ENCODE data around the gene CEP43.
A peak's percentile ranks its signal among the peaks of the same experiment; 100 is the strongest.

The CEP43 gene

DNA sequence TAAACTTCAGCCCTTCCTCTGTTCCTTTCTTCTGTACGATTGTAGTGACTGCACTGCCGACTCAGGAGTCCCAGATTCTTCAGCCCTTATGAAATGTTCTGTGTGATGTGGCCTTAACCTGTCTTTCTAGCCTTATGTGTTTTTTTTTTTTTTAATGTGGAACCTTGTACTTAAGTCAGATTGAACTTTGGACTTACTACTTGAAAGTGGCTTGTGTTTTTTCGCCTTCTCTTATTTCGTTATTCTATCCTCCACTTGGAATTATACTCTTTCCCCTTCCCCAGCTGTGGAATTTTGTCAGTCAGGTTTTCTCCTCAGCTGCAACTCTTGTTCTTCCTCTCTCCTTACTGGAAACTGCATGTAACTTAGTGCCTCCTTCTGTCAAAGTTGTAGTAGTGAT lies 8.8 kb downstream of the CEP43 start:
- DNase-seq (ENCODE audit: low read depth in 1 of 2, low spot score in 1 of 2), result no peak

DNA sequence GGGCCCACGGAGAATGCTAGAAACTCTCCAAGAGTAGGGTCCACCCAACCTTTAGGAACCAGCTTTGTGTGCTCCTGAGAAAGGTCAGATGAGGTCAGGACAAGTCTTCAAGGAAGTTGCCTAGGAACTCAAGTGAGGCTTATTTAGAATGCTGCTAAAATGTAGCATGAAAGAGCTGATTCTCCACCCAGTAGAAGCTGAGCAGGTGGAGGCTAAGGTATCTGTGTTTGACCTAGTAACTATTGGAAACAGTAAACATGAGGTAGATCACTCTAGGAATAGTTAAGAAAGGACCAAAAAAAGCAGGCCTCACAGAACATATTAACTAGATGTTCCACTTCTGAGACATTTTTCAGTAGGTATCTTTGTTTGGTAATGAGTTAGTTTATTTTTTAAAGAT lies 13.9 kb downstream of the CEP43 start:
- DNase-seq (ENCODE audit: low read depth in 1 of 2, low spot score in 1 of 2), result no peak

DNA sequence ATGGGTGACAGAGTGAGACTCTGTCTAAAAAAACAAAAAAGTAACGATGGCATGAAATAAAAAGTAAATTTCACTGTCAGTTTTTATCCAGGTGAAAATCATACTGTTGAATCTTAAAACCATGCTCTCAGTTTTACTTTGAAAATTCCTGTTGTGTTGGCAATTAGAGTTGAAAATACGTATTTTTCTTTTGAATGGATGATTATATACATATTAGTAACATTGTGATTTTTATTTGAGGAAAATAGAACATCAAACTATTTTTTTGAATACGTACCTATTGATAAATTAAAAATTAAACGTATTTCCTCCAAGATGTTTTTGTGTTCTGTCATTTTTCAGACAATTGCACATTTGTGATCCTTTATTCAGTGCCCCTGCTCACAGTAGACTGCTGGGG lies 14.7 kb downstream of the CEP43 start:
- no peak for DNase-seq (ENCODE audit: low read depth in 1 of 2, low spot score in 1 of 2)

DNA sequence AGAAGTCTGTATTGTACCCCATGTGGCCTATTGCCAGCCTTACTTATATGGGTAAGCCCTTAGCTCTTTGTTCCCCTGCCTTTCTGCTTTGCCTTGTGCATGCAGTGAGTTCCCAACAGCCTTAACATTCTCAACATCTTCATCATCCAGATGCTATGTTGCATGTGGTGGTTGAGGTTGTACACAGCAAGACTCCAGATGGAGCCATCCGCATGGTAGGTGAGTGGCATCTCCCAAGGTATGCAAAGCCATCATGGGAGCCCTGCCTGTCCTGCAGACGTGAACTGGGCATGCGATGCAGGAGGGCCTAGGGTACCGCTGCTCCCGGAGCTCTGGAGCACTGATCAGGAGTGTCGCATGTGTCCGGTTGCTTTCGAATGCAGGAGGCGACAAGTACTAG lies 16.1 kb downstream of the CEP43 start:
- no peak for DNase-seq (ENCODE audit: low read depth in 1 of 2, low spot score in 1 of 2)

DNA sequence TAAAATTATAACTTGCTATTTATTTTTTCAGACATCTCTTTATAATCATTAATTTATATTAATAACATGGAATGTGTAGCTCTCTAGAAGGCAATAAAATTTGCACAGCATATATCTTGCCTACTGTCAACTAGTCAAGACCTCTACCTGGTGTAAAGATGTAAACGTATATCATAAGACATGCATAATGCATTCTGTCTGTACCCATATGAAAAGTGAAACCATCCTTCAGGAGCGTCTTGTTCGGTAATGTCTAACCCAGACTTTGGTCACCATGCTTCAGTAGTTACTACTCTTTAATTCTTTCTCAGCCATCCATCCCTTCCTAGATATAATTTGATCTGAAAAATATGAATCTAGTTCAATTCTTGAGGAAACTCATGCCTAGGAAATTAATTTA lies 21.0 kb downstream of the CEP43 start:
- DNase-seq (ENCODE audit: low read depth in 1 of 2, low spot score in 1 of 2), result no peak

DNA sequence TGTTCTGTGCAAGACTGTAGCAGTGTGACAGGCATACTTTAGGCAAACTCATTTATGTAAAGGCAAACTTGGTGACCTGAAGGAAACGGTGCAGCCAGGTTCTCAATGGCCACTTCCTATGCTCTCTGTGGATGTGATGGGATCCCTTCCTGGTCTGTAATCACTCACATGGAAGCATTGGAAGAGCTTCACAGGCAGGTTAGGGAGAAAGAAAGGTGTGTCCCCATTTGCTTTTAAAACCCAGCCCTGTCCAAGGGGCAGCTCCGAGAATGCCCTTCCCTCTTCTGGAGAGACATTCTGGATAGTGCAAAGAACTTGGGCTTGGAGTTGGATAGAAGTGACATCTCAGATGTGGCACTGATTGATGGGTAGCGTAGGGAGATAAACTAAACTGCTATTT lies 28.1 kb downstream of the CEP43 start:
- DNase-seq (ENCODE audit: low read depth in 1 of 2, low spot score in 1 of 2), result no peak

DNA sequence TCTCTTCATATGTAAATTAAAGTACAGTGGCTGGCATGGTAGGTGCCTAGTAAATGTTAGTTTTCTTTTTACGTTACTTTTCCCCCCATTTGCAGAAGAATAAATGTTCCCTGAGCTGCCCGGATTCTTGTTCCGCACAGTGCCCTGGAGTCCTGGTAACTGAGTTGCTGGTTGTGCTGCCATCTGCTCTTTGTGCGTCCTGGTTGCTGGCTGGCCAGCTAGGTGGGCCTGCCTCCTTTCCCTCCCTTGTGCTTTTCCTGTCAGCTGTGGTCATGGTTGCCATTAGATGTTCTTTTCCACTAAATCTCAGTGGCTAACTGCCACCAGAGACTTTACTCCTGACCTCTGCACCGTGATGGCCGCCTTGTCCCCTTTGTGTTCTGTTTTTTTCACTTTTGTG lies 28.6 kb downstream of the CEP43 start:
- no peak for DNase-seq (ENCODE audit: low read depth in 1 of 2, low spot score in 1 of 2)

DNA sequence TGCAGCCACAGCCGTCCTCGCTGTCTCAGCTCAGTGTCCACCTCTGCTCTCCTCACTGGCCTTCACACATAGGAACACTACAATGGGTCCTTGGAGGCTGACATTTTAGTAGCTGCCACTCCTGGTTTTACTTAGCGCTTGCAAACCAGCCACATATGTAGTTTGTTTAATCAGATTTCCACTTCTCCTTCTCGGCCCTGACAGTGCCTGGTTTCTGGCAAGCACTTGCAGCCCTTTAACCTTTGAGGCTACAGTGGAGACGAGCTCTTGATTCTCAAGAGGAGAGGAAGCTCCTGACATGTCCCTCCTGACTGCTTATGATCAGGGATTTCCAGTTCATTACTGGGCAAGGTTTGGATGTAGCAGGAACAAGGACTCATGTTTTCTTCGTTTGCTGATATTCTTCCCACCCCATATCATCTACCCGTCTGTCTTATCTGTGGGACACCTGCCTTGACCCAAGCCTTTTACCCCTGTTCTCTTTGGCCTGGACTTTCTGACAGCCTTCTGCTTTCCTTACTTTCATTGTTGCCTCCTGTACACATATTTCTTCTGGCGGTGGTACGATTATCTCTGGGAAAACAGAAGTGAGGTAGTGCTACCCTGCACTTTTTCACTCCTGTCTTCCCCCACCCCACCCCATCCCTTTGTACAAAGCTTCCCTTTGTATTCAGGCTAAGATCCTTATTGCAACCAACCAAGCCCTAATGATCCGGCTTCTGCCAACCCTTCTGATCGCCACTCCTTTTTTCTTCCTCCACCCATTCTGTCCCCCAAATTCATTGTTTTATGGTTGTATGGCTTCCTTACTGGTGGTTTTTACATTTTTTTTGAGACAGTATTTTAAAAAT lies 31.2 kb downstream of the CEP43 start:
- DNase-seq (ENCODE audit: low read depth in 1 of 2, low spot score in 1 of 2), result no peak

DNA sequence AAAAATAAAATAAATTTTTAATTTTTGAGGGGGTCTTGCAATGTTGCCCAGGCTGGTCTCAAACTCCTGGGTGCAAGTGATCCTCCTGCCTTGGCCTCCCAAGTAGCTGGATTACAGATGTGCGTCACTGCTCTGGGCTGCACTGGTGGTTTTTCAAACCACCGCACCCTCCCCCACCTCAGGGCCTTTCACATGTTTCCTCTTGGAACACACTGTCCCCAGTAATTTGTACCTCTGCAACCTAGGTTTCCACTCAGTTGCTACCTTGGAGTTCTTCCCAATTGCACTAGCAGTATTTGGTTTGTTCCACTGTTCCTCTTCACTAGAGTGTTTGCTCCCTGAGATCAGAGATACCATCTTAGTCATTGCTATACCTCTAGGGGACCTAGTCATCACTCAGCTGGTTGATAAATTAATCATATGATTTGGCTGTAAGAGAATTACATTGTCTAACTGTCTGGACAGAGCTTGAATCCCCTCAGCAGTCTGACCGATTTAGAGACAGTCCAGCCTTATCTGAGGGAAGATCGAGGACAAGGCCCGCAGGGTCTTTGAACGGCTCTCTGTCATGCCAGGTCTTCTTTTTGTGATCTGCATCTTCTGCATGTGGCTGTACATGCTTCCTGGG lies 32.0 kb downstream of the CEP43 start:
- no peak for DNase-seq (ENCODE audit: low read depth in 1 of 2, low spot score in 1 of 2)

DNA sequence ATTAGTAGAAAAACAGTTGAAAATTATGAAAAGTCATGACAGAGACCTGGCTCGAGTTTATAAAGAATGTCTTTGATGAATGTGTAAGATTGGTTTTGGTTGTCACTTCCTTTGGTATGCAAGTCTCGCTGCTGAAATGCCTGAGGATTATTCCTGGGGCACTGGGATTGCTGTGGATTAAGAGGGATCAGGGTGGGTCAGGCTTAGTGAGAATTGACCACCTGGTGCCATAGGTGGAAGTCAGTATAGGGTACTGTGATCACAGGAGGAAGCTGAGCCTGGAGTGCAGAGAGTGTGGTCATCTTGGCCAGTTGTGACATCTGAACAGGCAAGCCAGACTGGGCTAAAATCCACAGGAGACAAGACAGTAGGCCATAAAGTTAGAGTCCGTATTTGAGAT lies 34.9 kb downstream of the CEP43 start:
- no peak for DNase-seq (ENCODE audit: low read depth in 1 of 2, low spot score in 1 of 2)

DNA sequence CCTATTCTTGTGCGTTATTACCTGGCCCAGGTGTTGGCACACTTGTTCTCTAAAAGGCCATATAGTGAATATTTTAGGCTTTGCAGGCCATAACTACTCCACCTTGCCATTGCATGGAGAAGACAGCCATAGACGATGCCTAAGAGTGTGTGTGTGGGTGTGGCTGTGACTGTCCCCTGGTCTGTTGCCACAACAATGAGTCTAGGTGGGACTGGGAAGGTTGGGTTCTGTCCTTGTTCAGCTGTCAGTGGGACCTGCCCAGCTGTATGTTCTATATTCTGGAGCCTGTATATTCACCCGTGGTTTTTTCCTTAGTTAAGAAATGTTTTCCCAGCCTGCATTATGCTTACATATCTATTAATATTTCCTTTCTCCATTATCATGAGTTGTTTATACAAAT lies 38.6 kb downstream of the CEP43 start:
- no peak for DNase-seq (ENCODE audit: low read depth in 1 of 2, low spot score in 1 of 2)

DNA sequence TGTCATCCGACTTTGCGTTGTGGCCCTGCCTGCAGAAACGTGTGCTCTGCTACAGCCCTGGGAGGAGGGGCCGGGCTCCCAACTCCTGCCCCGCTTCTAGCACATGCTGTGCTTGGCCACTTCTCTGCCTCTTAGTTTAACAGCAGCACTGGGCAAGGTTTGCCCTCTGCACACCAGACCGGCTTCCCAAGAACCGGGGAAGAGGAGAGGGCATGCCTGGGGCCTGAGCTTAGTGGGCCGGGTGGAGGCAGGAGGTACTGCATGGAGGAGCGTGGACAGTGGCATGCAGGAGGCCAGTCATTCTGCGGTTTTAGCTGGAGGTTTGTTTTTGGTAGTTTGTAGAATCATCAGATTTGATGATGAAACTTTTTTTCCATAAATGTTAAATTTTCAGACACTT lies 45.5 kb downstream of the CEP43 start:
- DNase-seq (ENCODE audit: low read depth in 1 of 2, low spot score in 1 of 2), result no peak

DNA sequence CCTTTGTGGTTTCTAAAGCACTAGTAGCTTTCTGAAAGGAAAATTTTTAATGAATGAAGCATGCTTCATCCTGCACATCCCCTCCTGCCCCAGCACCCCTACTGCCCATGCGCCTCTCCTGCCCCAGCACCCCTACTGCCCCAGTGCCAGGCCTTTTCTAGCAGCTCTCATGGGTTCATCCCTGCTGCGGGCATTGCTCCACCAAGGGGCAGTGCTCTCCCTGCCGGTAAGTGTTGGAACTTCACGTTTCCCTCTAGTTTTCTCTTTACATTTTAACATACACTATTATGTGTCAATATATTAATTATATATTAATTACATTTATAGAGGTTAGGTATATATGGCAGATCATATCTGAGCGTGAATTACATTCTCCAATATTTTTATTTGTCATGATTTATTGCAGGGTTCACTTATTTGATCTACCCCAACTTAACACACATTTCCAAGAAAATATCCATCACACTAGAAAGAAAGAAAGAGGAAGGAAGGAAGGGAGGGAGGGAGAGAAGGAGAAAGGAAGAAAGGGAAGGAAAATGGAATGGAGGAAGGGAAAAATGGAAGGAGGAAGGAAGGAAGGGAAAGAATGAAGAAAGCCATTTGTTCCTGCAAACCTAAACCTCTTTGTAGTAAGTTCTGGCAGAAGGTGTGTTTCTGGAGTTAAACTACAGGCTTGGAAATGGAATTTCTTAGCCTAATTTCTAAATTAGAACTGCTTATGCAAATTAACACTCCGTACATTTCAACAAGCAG lies 46.8 kb downstream of the CEP43 start:
- no peak for DNase-seq (ENCODE audit: low read depth in 1 of 2, low spot score in 1 of 2)

DNA sequence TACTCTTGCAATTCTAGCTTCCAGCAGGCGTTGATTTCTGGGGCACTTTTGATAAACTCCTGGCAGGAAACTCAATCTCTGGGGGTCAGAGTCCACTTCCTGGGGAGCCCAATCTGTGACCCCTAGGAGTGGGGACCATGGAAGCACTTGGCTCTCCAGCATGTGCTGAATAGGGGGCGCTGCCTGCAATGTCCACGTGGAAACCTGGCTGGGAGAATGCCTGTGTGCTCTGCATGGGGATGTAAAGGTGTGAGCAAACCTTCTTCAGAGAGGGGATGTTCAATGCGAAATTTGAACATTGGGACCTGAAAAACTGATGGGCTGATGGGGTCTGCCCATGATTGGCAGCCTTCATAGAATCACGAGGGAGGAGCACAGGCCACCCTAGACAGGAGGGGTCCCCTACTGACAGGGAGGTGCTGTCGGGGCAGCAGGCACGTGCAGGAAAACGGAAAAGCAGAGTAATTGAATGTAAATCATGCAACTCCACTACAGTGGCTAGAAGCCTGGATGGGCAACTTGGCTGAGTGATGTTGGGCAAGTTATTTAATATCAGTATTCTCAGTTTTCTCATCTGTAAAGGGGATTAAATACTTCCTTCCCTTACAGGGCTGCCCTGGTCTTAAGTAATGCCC lies 47.8 kb downstream of the CEP43 start:
- DNase-seq (ENCODE audit: low read depth in 1 of 2, low spot score in 1 of 2), result no peak

DNA sequence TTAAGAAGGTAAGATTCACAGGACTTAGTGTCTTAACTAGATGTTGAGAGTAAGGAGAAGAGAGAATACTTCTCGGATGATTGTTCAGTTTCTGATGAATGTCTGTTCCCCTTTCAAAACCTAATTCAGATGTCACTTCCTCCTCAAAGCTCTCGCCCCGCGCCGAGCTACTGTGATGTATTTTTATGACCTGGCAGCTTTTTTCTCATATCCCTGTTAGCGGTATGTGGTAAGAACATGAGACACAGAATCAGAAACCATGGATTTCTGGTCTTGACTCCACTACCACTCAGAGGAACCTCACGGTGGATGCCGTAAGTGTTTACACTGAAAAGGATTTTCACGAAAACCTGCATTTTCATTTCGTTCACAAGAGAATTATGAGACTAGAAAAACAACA lies 48.4 kb downstream of the CEP43 start:
- peak; percentile 24 to 29 for DNase-seq (ENCODE audit: low read depth in 1 of 2, low spot score in 1 of 2)
